ENCODE measurements around the gene LCE1D.

Gene LCE1D

GRCh38 chr1:152796421-152796820, at the start of gene LCE1D:
LCE1D (plus strand) TSS chr1:152796721; CDS start chr1:152797795, 1,074 bp downstream.
- DNase-seq = no peak

GRCh38 chr1:152747831-152748230, 48.7 kb upstream of the LCE1D start:
- DNase-seq = no peak

GRCh38 chr1:152752225-152752624, 44.3 kb upstream of the LCE1D start:
- DNase-seq = no peak

GRCh38 chr1:152753586-152753985, 42.9 kb upstream of the LCE1D start:
- DNase-seq = no peak

- no peak for DNase-seq
Measured at GRCh38 chr1:152756872-152757271, 39.6 kb upstream of the LCE1D start.

- DNase-seq = no peak
Measured at GRCh38 chr1:152757747-152758146, 38.8 kb upstream of the LCE1D start, which contains the start of gene KPRP. KPRP (plus strand) TSS chr1:152758025; CDS start chr1:152759589, 1,564 bp downstream.

- DNase-seq = no peak
Measured at GRCh38 chr1:152758636-152759035, 37.9 kb upstream of the LCE1D start.

- DNase-seq = no peak
Measured at GRCh38 chr1:152759453-152760173, 36.9 kb upstream of the LCE1D start.

- no peak for DNase-seq
Measured at GRCh38 chr1:152760551-152761190, 35.9 kb upstream of the LCE1D start.

- DNase-seq = no peak
Measured at GRCh38 chr1:152761609-152762213, 34.8 kb upstream of the LCE1D start.

GRCh38 chr1:152768847-152769533, 27.5 kb upstream of the LCE1D start:
- no peak for DNase-seq

- no peak for DNase-seq
Measured at GRCh38 chr1:152770411-152770810, 26.1 kb upstream of the LCE1D start.

- DNase-seq = no peak
Measured at GRCh38 chr1:152774875-152775274, 21.6 kb upstream of the LCE1D start, which contains the start of gene LCE1F. LCE1F (plus strand) TSS chr1:152775140; CDS start chr1:152776372, 1,232 bp downstream.

- DNase-seq = no peak
Measured at GRCh38 chr1:152776361-152776760, 20.2 kb upstream of the LCE1D start.

GRCh38 chr1:152777510-152778137, 18.9 kb upstream of the LCE1D start:
- DNase-seq = no peak

- no peak for DNase-seq
Measured at GRCh38 chr1:152783095-152783494, 13.4 kb upstream of the LCE1D start.

GRCh38 chr1:152786077-152786476, 10.4 kb upstream of the LCE1D start, which contains the start of gene LCE1E:
LCE1E (plus strand) TSS chr1:152786257; CDS start chr1:152787300, 1,043 bp downstream.
- no peak for DNase-seq

- DNase-seq = no peak
Measured at GRCh38 chr1:152795686-152796085, 835 bp upstream of the LCE1D start.

GRCh38 chr1:152801333-152801732, 4.8 kb downstream of the LCE1D start:
- no peak for DNase-seq

GRCh38 chr1:152806576-152806975, 10.1 kb downstream of the LCE1D start, which contains the start of gene LCE1C:
LCE1C (minus strand) TSS chr1:152806651; CDS start chr1:152805478, 1,173 bp downstream.
- no peak for DNase-seq

GRCh38 chr1:152811050-152811449, 14.5 kb downstream of the LCE1D start:
- DNase-seq = no peak

GRCh38 chr1:152811671-152812070, 15.2 kb downstream of the LCE1D start, which contains the start of gene LCE1B:
LCE1B (plus strand) TSS chr1:152811971; CDS start chr1:152812447, 476 bp downstream.
- no peak for DNase-seq
